HG02759 (cell line): ENCODE results near the gene CEP126.

Source experiments
- ATAC-seq: cut with Tn5 transposase; IDR thresholded peaks from one replicate; pipeline ENCODE4 v1.9.1; 2021; ENCODE audit warnings: mild to moderate bottlenecking, moderate library complexity; ENCODE audit not compliant: unreplicated experiment

The CEP126 gene, protein sequence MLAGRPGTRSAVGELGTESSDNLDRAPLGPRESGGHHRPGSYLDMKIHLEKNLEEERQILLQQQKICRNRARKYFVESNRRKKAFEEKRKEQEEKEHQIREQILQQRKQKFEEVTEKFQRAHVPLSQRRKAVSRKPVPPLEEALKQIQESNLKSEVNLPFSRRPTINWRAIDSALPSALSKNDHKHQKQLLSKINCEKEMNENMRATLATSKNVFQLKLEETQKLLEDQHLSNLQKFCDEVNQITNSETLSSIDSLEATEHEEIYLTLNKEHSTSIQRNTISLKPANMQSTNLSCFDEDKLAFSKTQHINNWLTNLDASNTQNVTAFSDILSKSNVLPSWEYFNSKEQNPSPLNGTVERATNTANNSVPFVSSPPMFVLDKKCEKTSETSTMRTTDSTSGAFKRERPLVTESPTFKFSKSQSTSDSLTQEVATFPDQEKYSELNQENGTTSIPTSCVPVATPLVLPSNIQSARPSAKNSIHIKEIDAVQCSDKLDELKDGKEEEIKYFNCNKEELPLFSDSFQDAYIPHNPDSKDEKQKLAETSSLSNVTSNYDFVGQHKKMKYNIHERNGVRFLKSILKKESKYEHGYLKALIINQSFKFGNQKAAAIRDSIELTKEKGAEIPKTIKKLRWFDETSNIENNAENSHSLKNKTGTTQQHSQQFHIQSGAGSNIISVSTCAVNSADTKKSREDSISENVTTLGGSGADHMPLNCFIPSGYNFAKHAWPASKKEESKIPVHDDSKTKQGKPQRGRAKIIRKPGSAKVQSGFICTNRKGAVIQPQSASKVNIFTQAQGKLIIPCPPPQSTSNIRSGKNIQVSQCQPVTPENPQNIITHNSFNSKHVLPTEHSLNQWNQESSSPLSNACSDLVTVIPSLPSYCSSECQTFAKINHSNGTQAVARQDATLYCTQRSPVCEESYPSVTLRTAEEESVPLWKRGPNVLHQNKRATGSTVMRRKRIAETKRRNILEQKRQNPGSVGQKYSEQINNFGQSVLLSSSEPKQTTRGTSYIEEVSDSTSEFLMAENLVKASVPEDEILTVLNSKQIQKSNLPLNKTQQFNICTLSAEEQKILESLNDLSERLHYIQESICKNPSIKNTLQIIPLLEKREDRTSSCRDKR

DNA sequence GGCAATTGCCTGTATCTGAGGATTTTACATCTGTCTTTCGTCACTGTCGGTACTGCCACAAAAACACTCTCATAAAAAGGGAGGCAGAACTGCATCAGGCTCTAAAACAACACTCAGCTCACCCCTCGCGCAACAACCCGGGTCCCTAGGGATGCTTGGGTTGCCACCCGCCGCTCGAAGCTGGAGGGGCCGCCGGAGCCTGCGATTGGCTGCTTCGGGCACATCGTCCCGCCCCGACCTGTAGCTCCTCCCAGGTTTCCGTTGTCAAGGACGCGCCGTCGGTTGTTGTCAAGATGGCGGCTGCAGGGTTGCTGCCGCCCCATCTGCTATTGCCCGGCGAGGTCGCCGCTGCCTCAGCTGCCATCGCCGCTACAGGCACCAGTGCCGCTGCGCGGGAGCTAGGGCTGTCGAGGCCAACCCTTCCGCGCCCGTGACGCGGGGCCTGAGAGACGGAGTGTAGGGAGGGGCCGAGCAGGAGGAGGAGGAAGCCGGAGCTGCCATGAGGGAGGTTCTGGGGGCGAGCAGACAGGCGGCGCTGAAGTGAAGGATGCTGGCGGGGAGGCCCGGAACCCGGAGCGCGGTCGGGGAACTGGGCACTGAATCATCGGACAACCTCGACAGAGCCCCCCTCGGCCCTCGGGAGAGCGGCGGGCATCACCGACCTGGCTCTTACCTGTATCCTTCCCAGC is at the start of gene CEP126:
Gene CEP126, plus strand, starts transcription at position 273 of the 689 bp plus-strand sequence. Its CDS starts 275 bp downstream, at position 548.
- ATAC-seq = peak; percentile 100

DNA sequence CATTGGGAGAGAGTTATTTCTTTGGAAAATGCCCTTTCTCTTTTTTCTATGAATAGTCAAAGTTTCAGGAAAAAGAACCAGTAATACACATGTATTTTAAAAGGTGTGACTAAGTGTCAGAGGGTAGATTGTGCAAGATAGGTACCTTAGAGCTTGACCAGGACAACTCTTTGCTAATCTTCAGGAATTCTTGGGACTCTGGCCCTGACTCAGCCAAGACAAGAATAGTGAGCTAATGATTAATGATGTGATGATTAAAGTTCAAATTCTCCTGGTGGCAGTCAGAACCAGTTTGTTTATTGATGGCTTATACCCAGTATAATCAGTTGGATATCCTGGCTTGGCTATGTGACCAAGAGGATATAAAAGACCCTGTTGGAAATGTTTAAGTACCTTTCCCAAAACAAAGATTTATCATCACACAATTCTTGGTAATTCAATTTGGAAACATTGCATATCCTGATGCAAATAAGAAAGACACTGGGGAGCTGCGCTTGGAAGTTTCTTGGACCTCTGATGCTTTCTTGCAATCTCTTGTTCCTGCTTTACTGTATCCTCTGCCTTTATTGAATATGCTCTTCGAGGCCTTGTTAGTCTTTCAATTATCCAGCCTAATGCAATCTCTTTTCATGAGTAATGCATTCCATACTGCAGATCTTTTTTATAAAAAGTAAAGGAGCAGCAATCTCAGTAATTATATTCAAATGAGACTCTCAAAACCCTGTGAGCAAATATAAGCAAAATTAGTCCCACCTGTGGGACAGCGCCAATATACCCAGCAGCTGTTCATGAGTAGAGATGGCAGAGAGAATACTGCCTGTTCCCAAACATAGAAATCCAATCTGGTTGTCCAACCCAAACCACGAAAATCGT is 48.0 kb upstream of the CEP126 start:
- no peak for ATAC-seq

DNA sequence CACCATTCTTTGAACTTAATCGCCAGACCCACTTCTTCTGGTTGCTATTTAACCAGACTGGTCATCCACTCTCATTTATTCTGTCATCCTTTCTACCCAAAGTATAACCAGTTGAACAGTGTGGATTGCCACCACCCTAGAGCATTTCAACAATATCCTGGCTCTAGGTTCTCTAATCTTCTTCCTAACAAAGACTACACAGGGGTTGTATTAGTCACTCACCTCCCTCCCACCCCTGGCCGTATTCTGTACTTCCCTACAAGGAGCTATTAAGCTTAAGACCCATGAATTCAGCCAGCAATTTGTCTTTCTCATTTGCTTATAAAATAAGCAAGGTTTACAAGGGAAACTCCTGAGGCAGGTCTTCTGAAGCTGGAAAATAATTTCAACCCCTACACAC is 46.9 kb upstream of the CEP126 start:
- ATAC-seq = no peak

DNA sequence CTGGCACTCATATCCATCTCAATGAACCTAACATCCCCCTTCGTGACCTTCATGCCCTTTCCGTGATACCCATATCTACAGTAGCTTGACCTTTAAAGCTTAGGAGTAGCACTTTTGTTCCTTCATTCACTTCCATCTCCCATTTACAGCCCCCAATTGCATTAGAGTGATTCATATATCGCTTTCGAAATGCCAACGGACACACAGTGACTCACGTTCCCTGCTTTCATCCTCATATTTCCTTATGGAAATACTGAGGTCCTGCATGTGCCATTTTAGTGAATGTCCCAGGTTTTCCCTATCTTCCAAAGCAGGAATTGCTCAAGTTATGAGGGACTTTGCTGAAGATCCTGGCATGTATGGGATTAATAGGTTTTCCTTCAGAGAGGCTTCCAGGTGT is 44.3 kb upstream of the CEP126 start:
- ATAC-seq = no peak

DNA sequence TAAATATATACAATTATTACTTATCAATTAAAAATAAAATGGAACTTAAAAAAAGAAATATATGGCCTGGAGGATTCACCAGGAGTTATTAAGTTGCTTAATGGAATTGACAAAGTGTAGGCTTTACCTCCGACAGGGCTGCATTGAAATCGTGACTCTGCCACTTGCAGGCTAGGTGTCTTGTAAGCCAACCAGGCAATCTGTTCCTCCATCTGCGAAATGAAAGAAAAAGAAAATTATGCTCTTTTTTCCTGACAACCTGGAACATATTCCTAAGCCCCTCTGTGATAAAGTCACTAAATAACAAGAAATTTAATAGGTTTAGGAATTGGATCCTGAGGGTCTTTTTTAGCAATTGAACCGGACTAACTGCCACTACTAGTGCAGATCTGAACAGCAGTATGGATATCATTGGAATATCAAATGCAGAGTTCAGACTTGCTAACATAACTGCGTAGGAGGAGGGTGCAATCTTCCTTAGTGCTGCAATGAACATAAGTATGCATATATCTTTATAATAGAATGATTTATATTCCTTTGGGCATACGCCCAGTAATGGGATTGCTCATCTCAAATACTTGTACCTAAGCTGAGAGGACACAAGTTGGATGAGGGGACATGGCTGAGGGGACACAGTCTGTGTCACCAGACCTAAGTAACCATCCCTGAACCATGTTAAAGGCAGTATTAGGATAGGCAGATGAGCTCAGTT is 42.5 kb upstream of the CEP126 start:
- ATAC-seq = no peak

DNA sequence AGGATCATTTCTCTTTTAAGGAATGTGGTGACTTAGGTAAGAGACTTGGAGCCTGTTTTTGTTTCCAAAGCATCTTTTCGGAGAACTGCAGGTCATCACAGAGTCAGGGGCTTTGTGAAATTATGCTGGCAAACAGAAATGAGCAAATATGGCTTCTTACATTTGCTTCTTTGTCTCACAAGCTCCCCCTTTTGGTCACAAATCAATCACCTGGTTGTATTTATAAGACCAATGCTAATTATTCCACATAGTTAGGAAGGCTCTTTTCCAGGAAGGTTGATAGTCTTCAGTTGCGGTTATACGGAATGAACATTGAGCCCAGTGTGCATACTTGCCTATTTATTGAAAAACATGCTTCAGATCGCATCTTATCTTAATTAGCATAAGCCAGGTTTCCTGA is 34.6 kb upstream of the CEP126 start:
- ATAC-seq = peak; percentile 62

DNA sequence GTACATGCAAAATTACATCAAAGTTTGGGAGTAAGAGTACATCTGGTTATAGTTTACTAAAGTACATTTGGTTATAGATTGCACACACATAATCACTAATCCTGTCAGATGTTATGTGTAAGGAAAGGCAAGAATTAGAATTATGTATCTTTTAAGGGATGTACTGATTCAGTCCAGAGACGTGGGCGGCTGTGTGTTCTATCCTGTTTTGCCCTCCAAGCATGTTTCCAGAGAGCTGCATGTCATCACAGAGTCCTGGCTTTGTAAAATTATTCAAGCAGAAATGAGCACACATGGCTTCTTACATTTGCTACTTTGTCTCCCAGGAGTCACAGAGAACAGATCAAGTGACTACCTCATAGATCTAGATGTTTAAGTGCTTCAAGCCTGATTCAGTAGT is 33.2 kb upstream of the CEP126 start:
- no peak for ATAC-seq

DNA sequence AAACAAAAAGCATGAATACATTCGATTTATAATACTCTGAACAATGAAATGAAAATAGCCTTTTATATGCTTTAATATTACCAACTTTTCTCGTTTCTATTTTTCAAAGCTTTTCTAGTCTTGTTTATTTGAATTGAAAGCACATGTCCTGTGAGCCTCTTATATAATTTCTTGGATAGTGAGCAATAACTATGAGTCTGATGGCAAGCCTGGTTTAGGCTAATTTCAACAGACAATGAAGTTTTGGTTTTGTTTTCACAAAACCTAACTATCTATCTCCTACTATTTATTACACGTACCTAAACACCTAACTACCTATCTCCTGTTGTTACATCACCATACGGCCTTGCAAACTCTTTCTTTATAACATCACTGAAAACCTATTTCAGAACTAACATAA is 29.2 kb upstream of the CEP126 start:
- ATAC-seq = no peak

DNA sequence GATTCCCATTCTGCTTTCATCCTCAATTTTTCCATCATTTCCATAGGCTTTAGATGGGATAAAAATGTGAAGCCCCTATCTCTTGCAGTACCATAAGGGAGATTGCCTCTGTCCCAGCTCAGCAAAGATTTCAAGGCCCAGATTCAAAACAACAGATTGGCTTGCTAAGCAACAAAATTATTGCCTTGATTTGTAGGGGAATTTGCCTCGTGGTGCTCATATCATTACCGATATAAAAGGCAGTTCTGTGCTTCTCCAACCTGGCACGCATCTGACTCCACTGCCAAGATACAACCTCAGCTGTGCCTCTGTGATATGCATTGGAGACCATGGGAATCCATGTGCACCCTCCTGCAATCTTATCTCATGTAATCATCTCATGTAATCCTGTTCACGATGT is 25.0 kb upstream of the CEP126 start:
- no peak for ATAC-seq

DNA sequence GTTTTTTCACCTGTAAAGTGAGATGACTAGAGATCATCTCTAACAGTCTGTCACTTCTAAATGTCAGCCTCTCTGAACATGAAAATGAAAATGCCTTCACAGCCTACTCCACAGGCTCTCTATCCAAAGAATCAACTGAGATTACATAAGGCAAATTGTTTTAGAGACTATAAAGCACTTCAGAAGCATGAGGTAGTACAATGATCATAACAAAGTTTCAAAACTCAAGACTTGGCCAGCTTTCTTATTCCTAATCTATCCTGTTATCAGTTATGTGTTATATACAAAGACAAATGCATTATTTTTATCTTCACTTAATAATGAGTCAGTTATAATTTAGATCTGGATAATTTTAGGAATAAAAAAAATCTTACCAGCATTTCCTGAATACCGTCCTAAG is 20.3 kb upstream of the CEP126 start:
- ATAC-seq = no peak

DNA sequence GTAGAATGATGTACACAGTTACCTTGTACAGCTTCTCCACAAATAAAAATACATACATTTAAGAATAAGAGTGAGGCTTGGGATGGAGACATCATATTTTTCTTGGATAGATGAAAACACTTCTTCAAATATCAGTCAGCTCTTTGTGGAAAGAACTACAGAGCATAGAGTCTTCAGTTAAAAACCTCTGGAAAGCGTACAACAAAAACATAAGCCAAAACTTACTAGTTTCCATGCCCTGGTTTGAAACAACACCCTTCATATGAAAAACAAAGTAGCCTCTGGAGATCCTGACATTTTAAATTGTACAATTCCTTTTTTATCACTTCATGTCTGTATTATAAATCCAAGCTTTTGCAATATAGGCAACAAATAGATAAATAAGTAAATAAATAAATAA is 7.0 kb upstream of the CEP126 start:
- no peak for ATAC-seq

DNA sequence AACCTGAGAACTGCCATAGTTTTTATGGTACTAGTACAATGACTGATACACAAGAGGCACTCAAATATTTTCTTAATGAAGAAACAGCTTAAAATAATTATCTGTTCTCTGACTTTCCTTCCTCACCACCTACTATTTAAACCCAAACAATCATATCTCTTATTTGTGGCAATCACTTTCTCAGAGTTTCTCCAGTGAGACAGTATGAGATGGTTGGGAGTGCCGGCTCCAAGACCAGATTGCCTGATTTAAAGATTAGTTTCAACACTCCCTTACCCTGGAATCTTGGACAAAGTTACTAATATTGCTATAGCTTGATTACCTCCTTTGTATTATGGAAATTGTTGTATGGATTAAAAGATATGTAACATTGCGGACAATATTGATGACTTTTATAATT is 5.7 kb upstream of the CEP126 start:
- no peak for ATAC-seq

DNA sequence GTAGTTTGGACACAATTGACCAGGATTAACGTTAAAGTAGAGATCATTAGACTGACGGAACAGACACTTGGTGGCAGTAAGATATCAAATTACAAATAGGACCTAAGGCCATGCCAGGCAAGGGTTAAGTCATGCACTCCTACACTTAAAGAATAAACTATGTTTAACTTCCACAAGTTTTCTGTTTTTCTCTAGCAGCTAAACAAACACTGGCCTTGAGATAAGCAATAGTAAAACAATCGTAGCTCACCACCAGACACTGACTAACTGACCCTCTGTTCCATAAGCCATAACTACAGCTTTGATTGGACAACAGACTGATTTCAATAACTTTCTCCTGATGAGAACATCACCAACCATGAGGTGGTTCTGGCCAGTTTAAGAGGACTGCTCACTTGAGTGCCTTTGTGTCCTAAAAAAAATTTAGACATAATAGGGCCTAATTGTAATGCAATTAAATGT is 2.0 kb upstream of the CEP126 start:
- ATAC-seq = no peak

DNA sequence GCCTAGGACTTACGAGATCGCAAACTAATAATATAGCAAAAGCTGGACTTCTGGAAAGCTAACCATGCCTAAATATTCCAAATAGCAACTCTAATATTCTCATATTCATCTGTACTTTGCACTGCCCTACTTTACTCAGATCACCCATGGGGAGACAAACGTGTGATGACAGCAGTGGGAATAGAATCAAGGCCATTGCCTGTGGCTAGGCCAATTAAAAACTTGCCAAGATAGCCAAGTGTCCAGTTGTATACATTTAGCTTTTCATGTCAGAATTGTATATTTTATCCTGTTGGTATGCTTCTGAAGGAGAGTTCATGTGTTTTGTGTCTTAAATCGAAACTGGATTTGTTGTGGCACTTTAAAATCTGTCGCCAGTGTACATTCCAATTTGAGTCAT is 1.2 kb upstream of the CEP126 start:
- no peak for ATAC-seq

DNA sequence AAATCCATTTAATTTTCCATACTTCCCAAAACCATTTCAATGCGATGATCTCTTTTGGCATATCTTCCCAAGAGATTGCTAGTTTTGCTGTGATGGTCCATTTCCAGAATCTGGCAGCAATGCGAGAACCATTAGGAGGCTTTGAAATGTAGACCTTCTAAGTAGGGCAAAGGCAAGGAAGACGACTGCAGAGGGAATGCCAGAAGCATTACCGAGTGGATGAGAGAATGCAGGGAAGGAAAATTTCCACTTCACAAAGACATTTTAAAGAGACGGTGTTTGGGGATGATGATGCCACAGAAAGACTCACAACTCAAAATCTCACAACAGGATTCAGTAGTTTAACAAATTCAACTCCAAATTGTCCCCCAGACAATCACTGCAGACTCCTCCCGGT is 471 bp upstream of the CEP126 start:
- no peak for ATAC-seq

DNA sequence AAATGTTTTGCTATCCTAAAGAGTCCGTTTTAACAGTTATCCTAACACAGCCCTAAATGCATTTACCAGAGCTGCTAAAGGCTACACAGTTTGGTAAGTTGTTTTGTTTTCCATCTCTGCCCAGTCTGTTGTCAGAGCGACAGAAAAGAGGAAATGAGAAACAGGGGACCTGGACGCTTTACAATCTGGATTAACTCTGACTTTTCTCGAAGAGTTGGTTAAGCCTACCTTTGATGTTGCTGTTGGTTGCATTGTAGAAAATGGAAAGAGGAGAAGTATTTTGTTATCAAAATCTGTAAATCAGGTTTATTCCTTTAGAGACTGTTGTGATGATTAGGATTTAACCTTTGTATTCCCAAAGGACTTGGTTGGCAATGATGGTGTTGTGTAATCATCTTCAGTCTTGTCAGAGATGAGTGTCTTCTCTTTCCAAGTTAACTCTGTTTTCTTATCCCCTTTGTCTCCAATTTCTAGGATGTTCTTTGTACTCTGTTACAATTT is 1.0 kb downstream of the CEP126 start:
- ATAC-seq = no peak

DNA sequence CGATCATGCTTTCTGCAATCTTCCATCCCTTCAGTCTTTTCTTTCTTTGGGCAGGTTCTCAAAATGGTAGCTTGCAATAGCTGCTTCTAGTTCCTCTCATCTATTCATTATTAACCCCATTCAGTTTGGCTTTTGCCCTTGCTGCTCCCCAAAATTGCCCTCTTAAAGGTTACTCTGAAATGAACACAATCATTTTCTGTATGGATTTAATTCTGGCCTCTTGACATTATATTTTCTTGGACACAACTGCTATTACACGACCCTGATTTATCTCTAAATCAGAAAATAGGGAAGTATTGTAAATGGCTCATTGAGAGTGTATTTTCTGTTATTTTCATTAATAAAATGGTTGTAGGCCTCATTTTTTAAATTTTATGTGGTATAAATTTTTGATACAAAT is 1.6 kb downstream of the CEP126 start, which contains the start of gene ANGPTL5:
Gene ANGPTL5, minus strand, starts transcription at position 101 of the 400 bp plus-strand sequence. CDS start 8,613 bp downstream, outside the sequence.
- no peak for ATAC-seq

DNA sequence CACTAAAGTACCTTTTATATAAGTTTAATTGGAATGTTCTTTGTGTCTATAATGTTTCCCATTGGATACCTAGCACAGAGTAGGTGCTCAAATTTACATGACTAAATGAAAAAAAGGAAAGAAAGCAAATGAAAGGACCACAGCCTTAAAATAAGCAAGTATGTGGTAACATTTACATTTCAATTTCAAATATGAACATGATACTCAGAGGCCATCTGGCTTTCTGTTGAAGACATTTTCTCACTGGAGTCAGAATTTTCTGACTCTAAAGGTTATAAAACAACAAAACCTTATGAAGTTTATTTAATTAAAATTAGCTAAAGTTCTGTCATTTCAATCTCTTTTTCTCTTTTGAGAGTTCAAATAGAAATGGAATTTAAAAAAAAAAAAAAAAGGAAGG is 2.4 kb downstream of the CEP126 start:
- ATAC-seq = no peak

DNA sequence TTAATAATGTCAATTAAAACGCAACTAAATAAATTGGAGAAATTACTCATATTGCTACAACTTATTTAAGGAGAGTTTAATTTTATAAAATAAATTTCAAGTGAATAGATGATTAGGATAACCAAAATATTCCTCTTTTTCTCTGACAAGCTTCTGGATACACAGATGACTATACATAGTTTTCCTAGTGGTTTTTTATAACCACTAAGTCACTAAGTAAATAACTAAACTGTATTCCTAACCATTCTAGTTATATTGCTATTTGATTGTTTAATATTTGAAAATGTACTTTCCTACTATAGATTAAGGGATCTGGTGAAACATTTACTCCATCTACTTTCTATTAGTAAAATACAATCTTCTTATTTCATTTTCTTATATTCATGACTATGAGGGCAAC is 6.2 kb downstream of the CEP126 start:
- no peak for ATAC-seq
